SK-N-MC (cell line): ENCODE results near the gene NABP1.

Source experiments
- EZH2 ChIP-seq: fragments of 200-600 bp; sonication (generic); IDR thresholded peaks from one replicate; pipeline ENCODE4 v1.6.1; 2017; ENCODE audit warnings: antibody characterized with exemption
- POLR2AphosphoS5 ChIP-seq: IDR thresholded peaks from 2 replicates; pipeline ENCODE4 v1.6.1; 2012; ENCODE audit warnings: mild to moderate bottlenecking, low read depth, low read length, borderline replicate concordance

DNA sequence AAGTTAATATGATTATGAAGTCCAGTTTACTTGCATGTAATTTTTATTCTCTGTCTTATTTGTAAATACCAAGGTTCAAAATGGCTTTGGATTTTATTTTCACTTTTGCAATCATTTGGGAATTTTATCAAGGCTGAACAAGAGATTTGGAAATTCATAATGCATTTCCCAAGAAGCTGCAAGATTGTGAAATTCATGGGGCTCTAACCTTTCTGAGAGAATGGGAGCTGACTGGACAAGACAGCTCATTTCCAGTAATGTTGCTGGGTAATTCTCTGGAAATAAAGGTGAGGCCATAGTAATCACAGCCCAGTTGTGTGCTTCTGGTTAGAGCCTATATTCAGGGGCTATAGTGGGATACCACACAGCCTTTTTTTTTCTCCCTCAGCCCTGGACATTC, 21.5 kb upstream of the NABP1 start:
- TF ChIP-seq EZH2 (no peak), POLR2AphosphoS5 (no peak)
